22Rv1 (cell line): ENCODE measurements around the gene SQSTM1.
"Not testable (repeated sequence)": the region's sequence is repeated elsewhere in the genome, so short reads cannot be mapped to it uniquely, and the experiment has no call there.

Source experiments
- H3K27ac ChIP-seq: fragments of 450-650 bp; 2 replicates; pipeline ENCODE4 v1.5.1; 2017
- ZFX ChIP-seq: fragments of 450-650 bp; IDR thresholded peaks from 2 replicates; pipeline ENCODE4 v1.6.1; 2017; ENCODE audit warnings: antibody characterized with exemption, borderline replicate concordance
- TF ChIP-seq, protein P1 (sequence below): fragments of 450-650 bp; IDR thresholded peaks from 2 replicates; pipeline ENCODE4 v1.5.1; 2017; ENCODE audit warnings: mild to moderate bottlenecking

The SQSTM1 gene

DNA sequence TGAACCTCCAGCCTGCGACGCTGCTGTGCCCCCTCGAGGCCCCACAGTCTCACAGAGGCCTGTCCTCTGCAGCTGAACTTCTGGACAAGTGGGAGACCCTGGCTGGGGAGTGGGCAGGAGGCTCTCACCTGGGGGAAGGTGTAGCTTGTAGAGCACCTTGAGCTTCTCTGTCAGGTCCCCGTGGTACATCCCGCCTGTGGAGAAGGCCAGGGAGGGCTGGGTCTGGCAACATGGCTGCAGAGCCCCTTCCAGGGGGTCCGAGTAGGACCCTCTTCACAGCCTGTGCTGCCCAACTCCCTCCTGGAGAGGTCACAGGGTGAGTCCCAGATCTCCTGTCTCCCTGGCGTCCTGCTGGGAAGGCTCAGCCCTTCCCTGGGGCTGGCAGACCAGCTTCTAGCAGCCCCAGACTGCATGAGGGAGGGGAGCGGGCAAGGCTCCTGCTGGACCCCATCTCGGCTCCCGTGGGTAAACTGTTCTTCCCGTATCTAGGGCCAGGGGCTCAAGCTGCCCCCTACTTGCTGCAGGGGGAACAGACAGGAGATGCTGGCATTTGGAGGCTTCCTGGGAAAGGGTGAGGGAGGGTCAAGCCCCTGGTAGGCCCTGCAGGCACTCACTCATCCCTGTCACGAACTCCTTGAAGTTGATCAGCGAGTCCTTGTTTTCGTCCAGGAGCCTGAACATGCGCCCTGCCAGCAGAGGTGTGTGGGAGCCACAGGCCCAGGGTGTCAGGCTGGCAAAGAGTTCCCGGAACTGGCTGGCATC, 49.1 kb downstream of the SQSTM1 start:
- no peak for TF ChIP-seq ZFX
- TF ChIP-seq, protein P1, sequence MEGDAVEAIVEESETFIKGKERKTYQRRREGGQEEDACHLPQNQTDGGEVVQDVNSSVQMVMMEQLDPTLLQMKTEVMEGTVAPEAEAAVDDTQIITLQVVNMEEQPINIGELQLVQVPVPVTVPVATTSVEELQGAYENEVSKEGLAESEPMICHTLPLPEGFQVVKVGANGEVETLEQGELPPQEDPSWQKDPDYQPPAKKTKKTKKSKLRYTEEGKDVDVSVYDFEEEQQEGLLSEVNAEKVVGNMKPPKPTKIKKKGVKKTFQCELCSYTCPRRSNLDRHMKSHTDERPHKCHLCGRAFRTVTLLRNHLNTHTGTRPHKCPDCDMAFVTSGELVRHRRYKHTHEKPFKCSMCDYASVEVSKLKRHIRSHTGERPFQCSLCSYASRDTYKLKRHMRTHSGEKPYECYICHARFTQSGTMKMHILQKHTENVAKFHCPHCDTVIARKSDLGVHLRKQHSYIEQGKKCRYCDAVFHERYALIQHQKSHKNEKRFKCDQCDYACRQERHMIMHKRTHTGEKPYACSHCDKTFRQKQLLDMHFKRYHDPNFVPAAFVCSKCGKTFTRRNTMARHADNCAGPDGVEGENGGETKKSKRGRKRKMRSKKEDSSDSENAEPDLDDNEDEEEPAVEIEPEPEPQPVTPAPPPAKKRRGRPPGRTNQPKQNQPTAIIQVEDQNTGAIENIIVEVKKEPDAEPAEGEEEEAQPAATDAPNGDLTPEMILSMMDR, result no peak
- H3K27ac ChIP-seq, result no peak overlapping the region

DNA sequence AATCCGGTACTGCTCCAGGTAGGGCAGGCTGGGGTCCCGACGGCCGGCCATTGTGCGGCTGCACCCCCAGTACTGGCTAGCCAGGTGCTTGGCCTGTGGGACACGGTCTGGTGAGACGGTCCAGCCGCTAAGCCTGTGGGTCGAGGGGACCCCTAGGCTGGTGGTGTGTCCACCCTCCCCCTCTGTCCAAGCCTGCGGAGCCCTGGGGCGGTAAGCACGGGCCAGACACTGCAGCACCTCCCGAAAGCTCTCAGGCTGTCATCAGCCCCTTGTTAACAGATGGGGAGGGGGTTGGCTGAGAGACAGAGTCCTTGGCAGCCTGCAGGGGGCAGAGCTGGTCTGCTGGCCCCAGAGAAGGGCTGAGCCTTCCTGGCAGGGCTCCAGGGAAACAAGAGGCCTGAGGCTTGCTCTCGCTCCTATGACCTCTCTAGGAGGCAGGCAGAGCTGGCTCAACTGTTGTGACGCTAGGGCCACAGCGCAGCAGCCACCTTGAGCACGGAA, 49.7 kb downstream of the SQSTM1 start:
- TF ChIP-seq, protein P1, result peak; percentile 57
- no peak for TF ChIP-seq ZFX
- H3K27ac ChIP-seq, result no peak overlapping the region

DNA sequence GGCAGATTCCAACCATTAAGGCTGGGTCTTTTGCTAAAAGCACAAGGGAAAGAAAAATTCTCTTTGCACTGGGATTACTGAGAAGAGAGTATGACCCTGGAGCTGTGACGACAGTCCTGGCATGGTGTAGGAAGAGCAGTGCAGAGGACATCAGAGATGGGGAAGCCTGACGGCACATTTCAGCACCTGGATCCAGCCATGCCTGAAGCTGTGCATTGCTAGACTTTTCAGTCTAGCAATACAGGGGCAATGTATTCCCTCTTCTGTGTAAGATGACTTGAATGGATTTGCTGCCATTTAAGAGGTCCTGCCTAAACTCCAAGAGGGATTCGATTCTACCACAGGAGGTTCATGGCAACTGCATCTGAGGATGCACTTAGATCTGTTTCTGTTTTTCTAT, 50.2 kb downstream of the SQSTM1 start:
- no peak for TF ChIP-seq ZFX
- TF ChIP-seq, protein P1, result no peak
- no peak overlapping the region for H3K27ac ChIP-seq

DNA sequence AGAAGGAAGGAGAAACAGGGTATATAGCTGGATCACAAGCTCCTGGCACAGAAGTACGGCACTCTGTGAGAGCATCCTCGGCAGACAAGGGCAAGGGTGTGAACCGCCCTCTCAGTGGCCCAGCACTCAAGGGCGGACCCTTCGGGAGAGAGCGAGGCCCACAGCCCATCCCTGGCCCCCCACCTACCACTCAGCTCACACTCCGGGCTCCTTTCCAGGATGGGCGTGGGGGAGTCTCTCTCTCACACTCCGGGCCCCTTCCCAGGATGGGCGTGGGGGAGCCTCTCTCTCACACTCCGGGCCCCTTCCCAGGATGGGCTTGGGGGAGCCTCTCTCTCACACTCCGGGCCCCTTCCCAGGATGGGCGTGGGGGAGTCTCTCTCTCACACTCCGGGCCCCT, 50.8 kb downstream of the SQSTM1 start:
- not testable (repeated sequence) for H3K27ac ChIP-seq

DNA sequence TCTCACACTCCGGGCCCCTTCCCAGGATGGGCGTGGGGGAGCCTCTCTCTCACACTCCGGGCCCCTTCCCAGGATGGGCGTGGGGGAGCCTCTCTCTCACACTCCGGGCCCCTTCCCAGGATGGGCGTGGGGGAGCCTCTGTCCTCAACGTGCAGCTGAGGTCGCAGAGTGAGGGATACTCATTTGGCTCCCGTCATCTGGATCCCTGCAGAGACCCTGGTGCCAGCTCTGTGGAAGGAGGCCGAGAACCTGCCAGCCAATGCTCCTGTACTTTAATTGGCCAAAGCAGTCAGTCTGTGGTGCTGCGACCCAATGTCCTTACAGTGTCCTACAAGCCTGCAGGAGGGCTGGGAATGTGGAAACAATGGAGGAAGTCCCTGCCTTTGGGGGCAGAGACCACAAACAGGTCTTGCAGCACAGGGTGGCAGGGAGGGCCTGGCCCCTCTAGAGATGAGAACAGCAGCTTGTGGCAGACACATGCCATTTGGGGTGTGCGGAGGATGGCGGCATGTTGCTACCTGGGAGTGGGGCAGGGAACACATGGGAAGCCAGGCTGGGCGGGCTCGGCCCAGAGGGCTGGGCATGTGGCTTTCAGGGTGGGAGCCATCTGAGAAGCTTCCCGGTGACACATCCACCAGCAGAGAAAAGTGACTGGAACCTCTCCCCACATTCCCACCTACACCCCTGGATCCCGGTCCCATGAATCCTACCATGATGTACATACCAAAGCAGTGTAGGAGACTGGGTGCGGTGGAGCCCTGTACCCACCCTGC, 51.5 kb downstream of the SQSTM1 start:
- H3K27ac ChIP-seq, result no peak overlapping the region
- TF ChIP-seq, protein P1, result no peak
- TF ChIP-seq ZFX, result no peak

DNA sequence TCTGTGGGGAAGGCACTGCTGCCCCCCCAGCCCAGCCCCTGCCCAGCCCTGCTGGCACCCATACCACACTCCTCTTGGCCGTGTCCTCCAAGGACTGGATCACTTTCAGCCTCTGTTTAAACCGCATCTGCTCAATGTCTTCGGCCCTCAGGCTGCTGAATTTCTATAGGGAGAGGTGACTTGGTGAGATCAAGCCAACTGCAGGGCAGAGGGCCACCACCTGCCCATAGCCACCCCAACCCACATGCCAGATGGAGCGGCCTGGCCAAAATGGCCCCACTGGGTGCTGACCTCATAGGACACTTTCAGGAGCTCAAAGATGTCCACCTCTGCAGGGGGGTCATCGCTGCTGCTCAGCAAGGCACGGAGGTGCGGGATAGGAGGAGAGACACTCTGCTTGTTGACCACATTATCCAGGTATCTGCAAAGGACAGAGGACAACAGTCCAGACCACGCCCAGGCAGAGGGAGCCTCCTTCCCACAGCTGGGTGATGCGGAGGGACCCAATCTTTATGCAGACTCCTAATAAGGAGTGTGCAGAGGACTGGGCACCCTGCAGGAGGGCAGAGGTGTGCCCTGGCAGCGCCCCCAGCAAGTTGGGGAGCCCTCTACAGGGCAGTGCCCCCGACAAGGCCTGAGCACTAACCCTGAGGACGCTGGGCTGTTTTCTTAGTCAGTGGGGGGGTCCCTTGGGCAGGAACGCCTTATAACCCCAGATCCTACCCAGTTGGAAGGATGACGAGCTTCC, 52.3 kb downstream of the SQSTM1 start:
- TF ChIP-seq, protein P1, result no peak
- TF ChIP-seq ZFX, result no peak

DNA sequence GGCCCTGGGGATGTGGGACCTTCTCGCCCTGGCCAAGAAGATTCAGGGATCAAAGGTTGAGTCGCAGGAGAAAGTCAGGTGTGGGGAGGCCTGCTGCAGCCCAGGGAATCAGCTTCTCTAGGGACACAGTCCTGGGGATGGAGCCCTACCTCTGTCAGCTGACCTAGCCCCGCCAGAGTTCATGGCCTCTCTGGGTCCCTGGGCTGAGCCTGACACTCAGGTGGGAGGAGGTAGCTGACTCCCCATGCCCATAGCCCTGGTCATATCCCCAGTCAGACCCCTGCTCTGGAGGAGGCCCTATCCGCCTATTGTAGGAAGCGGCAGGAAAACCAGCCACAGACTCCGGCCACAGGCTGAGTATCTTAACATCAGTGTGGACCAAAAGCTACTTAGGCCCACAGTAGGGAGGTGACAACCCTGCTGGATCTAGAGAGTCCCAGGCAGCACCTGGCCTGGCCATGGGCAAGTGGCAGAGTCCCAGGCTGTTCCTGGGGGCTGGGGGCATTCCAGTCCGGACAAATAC, 52.9 kb downstream of the SQSTM1 start:
- TF ChIP-seq, protein P1, result no peak
- TF ChIP-seq ZFX, result no peak
- no peak overlapping the region for H3K27ac ChIP-seq

More for the DNA sequence above, 52.3 kb downstream of the SQSTM1 start:
- no peak overlapping the region for H3K27ac ChIP-seq
